Transverse colon (tissue), 4 donors: ENCODE results near the gene ADIRF. TPM values are rescaled to one million over a fixed set of nuclear protein-coding genes. Genes with fewer than 3 reads are reported as not detected.

Experiments
- DNase-seq: peaks from one replicate; pipeline ENCODE4 v3.0.0-alpha.2; 2019
- H3K27ac ChIP-seq, 4 donors: fragments of 200-600 bp; sonication (generic); 2 replicates each; pipeline ENCODE4 v1.5.1; 2016 to 2018; ENCODE audit warnings: inconsistent platforms in 4 of 4
- H3K27me3 ChIP-seq: fragments of 200-600 bp; sonication (generic); 2 replicates; pipeline ENCODE4 v1.5.1; 2017; ENCODE audit warnings: inconsistent platforms
- H3K36me3 ChIP-seq, 4 donors: fragments of 200-600 bp; sonication (generic); 2 replicates each; pipeline ENCODE4 v1.5.1; 2017 to 2019; ENCODE audit warnings: inconsistent platforms in 4 of 4
- H3K4me1 ChIP-seq, 4 donors: fragments of 200-600 bp; sonication (generic); 2 replicates each; pipeline ENCODE4 v1.5.1; 2017 to 2020; ENCODE audit warnings: inconsistent platforms in 4 of 4
- H3K4me3 ChIP-seq, 4 donors: fragments of 200-600 bp; sonication (generic); 1 replicate in 1 of 4; 2 replicates in 3 of 4; pipeline versions ENCODE4 v1.5.1 to v1.6.1; 2017 to 2019; ENCODE audit warnings: inconsistent platforms in 4 of 4
- H3K9me3 ChIP-seq, 2 donors: fragments of 200-600 bp; sonication (generic); 2 replicates each; pipeline ENCODE4 v1.5.1; 2017 to 2019; ENCODE audit warnings: inconsistent platforms in 2 of 2
- EP300 ChIP-seq: sonication (generic); formaldehyde crosslinking; IDR thresholded peaks from one replicate; pipeline ENCODE4 v1.6.1; 2017; ENCODE audit warnings: antibody characterized with exemption, low read depth
- POLR2A ChIP-seq: fragments of 450-650 bp; IDR thresholded peaks from one replicate; pipeline ENCODE4 v1.6.1; 2016; ENCODE audit warnings: antibody characterized with exemption, mild to moderate bottlenecking, moderate library complexity
- POLR2AphosphoS5 ChIP-seq, 3 donors: sonication (generic); formaldehyde crosslinking; IDR thresholded peaks; one replicate each; pipeline ENCODE4 v1.6.1; 2016; ENCODE audit warnings: antibody characterized with exemption in 3 of 3
- WGBS, 2 donors: methylation state at CpG; one replicate each; pipeline ENCODE4 v1.1.5; 2018; ENCODE audit warnings: low coverage in 1 of 2; 5-methylcytosine and 5-hydroxymethylcytosine counted together
- in situ Hi-C, 4 donors: fragments of 200-750 bp; cut with MboI; loops; one replicate each; pipeline versions ENCODE4 v1.15.0 to v1.15.1; 2017; ENCODE audit warnings: low sequenced_read_pairs in 3 of 4, low pct_ligation_motif_present in 1 of 4, low pct_unique_long_range_greater_than_20kb in 1 of 4
- intact Hi-C: fragments of 100-400 bp; cut with DNase I; formaldehyde crosslinking; loops from one replicate; pipeline ENCODE4 v1.15.1; 2023; ENCODE audit warnings: low total_unique reads
- total RNA-seq, 4 donors: library from RNA; depleted of rRNA; stranded (reverse); fragments of >200 nt; gene quantifications; one replicate each; pipeline ENCODE4 v1.1.0, GENCODE V29; 2016
- TF ChIP-seq, protein P1 (sequence below), 5 experiments: fragments of 200-600 bp in 3 of 5; fragments of 450-650 bp in 2 of 5; sonication (generic) in 3 of 5; IDR thresholded peaks; 1 replicate in 2 of 5; 2 replicates in 3 of 5; pipeline ENCODE4 v1.5.1; 2016 to 2017; ENCODE audit warnings: antibody characterized with exemption in 5 of 5, inconsistent platforms in 3 of 5, mild to moderate bottlenecking in 2 of 5, moderate library complexity in 1 of 5

Gene ADIRF
- total RNA-seq, 4 donors from 2014 or later: 35.0 to 194 (median 117) TPM

DNA sequence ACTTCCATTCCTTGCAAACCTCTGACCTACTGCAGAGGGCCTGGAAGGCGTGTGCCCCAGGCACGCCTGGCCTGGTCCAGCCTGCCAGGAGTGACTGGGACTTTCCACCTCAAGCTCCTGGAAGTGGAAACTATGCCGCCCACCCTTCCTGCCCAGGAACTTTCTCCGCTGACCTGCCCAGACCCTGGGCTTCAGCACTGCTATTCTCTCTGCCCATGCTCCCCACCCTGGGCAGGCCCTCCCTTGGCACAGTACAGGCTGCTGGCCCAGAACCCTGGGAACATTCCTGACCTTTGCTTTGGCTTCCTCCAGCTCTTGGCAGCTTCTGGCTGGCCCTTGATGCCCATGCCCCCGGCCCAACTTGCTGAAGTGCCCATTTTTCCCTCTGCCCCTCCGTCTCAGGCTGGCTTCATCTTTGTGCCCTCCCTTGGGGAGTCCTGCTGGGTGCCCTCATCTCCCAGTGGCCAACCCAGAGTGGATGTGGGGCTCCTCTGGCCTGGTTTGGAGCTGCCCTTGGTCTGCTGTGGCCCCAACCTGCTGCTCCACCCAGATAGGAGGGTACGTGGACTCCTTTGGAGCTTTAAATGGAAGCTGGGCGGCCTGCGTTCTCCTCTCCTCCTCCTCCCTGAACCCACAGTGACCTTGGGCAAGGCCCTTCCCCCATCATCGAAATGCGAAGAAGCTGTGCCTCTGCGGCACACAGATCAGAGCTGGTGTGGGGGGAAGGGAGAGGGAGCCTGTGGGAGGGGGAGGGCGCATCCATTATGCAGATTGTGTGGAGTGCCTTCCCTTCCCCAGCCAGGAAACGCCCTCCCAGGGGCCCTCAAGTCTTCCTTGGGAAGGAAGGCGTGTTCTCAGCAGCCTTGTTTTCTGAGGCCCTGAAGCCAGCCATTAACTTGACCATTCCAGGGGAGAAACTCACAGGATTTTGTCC, 14.3 kb upstream of the ADIRF start:
- TF ChIP-seq EP300 (no peak), POLR2A (no peak), POLR2AphosphoS5 (IDR thresholded peaks at IDR 0.05) (no peak)
- TF ChIP-seq, protein P1, sequence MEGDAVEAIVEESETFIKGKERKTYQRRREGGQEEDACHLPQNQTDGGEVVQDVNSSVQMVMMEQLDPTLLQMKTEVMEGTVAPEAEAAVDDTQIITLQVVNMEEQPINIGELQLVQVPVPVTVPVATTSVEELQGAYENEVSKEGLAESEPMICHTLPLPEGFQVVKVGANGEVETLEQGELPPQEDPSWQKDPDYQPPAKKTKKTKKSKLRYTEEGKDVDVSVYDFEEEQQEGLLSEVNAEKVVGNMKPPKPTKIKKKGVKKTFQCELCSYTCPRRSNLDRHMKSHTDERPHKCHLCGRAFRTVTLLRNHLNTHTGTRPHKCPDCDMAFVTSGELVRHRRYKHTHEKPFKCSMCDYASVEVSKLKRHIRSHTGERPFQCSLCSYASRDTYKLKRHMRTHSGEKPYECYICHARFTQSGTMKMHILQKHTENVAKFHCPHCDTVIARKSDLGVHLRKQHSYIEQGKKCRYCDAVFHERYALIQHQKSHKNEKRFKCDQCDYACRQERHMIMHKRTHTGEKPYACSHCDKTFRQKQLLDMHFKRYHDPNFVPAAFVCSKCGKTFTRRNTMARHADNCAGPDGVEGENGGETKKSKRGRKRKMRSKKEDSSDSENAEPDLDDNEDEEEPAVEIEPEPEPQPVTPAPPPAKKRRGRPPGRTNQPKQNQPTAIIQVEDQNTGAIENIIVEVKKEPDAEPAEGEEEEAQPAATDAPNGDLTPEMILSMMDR (IDR thresholded peaks at IDR 0.05): no peak
- H3K27ac ChIP-seq: peak overlapping the region; percentile 50 to 69 (median 61)
- H3K4me3 ChIP-seq: no peak overlapping the region
- intact Hi-C loops (no loop called here), in situ Hi-C loops (no loop called here)
- no peak for DNase-seq
- peaks cover 0 to 27% (median 11%) of the 10 kb centered on the region in 4 donors for H3K4me1 ChIP-seq
- H3K36me3 ChIP-seq: no peaks in the 10 kb centered on the region
- no peaks in the 10 kb centered on the region for H3K27me3 ChIP-seq
- WGBS, 2 donors: 65 to 73% methylated on average over 4 to 15 of the region's 15 CpGs
- peaks cover 0 to 6% of the 10 kb centered on the region in 2 donors for H3K9me3 ChIP-seq

DNA sequence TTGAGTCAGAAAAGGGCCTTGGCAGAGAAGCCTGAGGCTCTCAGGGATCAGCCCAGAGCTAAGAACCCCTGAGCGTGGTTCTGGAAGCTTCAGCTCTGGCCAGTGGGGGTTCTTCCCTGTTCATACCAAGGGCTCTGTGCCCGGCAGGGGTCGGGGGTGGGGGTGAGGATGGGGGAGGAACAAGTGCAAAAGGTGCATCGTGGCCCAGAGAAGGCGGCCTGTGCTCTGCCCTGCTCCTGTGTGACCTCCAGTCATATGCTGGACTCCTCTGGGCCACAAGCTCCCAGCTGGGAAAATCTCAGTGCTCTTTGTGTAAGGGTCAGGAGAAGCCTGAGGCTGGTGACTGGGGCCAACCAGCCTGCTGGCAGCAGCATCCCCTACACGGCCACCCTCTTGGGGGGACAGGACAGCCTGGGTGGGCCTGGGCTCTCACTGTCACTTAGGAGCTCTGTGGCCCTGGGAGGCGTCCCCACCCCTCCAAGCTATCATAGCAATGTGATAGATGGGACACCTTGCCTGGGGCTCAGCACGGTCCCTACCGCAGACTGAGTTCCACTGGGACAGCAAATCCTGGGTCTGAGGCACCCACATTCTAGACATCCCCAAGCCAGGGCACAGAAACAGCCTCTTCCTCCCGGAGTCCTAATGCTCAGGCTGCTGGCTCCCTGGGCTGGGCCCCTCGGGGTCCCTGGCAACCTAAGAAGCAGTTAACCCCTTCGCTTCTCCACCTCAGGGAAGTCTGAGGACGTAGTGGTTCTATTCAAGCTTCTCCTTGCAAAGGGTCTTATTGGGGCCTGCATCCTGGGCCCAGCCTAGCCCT, 13.4 kb upstream of the ADIRF start:
- H3K4me1 ChIP-seq: peaks cover 0 to 31% (median 13%) of the 10 kb centered on the region in 4 donors
- no peak overlapping the region for H3K4me3 ChIP-seq
- intact Hi-C loops (no loop called here), in situ Hi-C loops (no loop called here)
- no peaks in the 10 kb centered on the region for H3K27me3 ChIP-seq
- H3K36me3 ChIP-seq: no peaks in the 10 kb centered on the region
- TF ChIP-seq, protein P1 (IDR thresholded peaks at IDR 0.05): no peak
- peak overlapping the region; percentile 50 to 69 (median 61) for H3K27ac ChIP-seq
- WGBS, 2 donors: 73 to 78% methylated on average over 2 to 13 of the region's 13 CpGs
- no peak for DNase-seq
- H3K9me3 ChIP-seq: peaks cover 0 to 6% of the 10 kb centered on the region in 2 donors

DNA sequence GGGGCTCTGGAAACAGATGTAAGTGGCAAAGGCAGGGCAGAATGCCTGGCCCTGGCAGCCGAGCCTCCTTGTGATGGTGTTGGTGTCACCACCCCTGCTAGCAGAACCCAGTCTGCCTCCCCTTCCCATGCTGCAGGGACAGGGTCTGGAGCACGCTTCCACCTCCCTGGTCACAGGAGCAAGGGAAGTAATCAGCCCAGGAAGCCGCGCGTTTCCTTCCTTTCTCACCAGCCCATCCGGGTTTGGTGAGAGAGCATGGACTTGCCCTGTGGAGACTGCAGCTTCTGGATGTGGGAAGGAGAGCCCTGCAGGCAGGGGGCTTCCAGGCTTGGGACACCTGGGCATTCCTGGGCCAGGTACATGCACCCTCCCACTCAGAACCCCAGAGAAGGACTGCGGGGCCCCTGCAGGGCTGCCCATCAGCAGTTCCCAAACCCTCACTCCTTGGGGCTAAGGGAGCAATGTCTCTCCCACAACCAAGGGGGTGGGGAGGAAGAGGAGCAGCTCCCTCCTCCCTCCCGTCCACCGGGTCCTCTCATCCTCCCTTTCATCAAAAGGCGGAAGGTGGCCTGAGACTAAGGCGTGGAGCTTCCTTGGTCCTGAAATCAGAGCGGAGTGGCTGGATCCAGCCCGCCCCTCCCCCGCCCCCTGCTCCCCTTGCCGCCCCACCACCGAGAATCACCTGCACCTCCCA, 12.6 kb upstream of the ADIRF start:
- 64% methylated on average over 13 of the region's 16 CpGs; no CpG with 5 or more reads in 1 of the 2 donors for WGBS, 2 donors
- peak overlapping the region; percentile 50 to 69 (median 61) for H3K27ac ChIP-seq
- H3K4me1 ChIP-seq: peaks cover 0 to 31% (median 13%) of the 10 kb centered on the region in 4 donors
- no peaks in the 10 kb centered on the region for H3K36me3 ChIP-seq
- TF ChIP-seq POLR2A: no peak
- no peak for TF ChIP-seq POLR2AphosphoS5 (IDR thresholded peaks at IDR 0.05)
- TF ChIP-seq, protein P1 (IDR thresholded peaks at IDR 0.05): no peak
- TF ChIP-seq EP300: no peak
- no peak overlapping the region for H3K4me3 ChIP-seq
- DNase-seq: no peak
- in situ Hi-C loops (no loop called here), intact Hi-C loops (no loop called here)
- no peaks in the 10 kb centered on the region for H3K27me3 ChIP-seq
- H3K9me3 ChIP-seq: peaks cover 0 to 6% of the 10 kb centered on the region in 2 donors
